ENCODE measurements around the gene TTC7B.

The TTC7B gene

DNA sequence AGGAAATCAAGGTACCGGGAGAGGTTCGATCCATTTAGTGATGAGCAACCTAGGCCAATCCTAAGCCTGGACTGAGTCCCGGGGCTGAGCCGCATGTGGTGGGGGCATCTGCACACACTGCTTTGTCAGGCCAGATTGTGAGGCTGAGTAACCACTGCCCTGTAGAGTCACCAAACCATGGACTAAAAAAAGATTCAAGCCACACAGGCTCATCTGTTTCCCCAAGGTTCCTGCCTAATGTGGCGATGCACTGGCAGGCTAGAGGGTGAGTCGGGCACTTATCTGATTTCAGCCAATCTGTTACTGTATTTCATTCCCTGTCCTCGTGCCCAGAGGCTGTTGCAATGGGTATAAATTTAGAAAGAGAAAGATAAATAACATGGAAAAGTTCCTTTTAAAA is 140.8 kb downstream of the TTC7B start:
- no peak overlapping the region for H3K27ac ChIP-seq
- no peak for TF ChIP-seq ZFX (IDR thresholded peaks at IDR 0.05)
- TF ChIP-seq CTCF (conservative IDR thresholded peaks at IDR 0.05): no peak

- TF ChIP-seq CTCF (conservative IDR thresholded peaks at IDR 0.05) (no peak), ZFX (IDR thresholded peaks at IDR 0.05) (no peak)
- H3K27ac ChIP-seq: no peak overlapping the region
Measured at GRCh38 chr14:90674716-90675115, 141.5 kb downstream of the TTC7B start.

GRCh38 chr14:90674043-90674670 is 142.1 kb downstream of the TTC7B start:
- no peak overlapping the region for H3K27ac ChIP-seq
- TF ChIP-seq ZFX (IDR thresholded peaks at IDR 0.05) (no peak), CTCF (conservative IDR thresholded peaks at IDR 0.05) (no peak)

GRCh38 chr14:90671382-90672234 is 144.6 kb downstream of the TTC7B start:
- H3K27ac ChIP-seq: no peak overlapping the region
- no peak for TF ChIP-seq ZFX (IDR thresholded peaks at IDR 0.05)
- no peak for TF ChIP-seq CTCF (conservative IDR thresholded peaks at IDR 0.05)

GRCh38 chr14:90669731-90670130 is 146.5 kb downstream of the TTC7B start:
- no peak overlapping the region for H3K27ac ChIP-seq
- no peak for TF ChIP-seq ZFX (IDR thresholded peaks at IDR 0.05)
- no peak for TF ChIP-seq CTCF (conservative IDR thresholded peaks at IDR 0.05)

DNA sequence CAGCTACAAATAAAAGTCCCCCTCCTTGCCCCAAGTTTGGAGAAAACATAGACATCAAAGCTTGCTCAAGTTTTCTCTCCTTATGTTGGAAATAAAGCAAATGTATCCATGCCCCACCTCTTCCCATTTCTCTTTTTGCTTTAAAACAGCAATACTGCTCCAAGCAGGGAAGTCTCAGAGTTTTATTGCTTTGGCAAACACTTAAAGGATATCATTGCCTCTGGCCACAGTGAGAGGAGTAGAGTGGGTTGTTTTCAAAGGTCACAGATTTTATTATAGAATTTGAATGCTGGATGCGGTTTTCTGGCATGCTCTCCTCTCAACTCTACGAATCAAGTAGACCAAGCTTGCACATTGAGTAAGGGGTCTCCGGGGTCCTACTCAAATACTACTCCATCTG is 149.7 kb downstream of the TTC7B start:
- TF ChIP-seq CTCF (conservative IDR thresholded peaks at IDR 0.05) (no peak), ZFX (IDR thresholded peaks at IDR 0.05) (no peak)

GRCh38 chr14:90665321-90666000 is 150.8 kb downstream of the TTC7B start:
- TF ChIP-seq ZFX (IDR thresholded peaks at IDR 0.05) (no peak), CTCF (conservative IDR thresholded peaks at IDR 0.05) (no peak)
- no peak overlapping the region for H3K27ac ChIP-seq

More for the DNA sequence above, 149.7 kb downstream of the TTC7B start:
- H3K27ac ChIP-seq: no peak overlapping the region

Measured in C4-2B (cell line).